GM12865 (cell line): Measurements from ENCODE around the gene CFD.
"Not testable (repeated sequence)": the region's sequence is repeated elsewhere in the genome, so short reads cannot be mapped to it uniquely, and the experiment has no call there.

ENCODE experiments used
- DNase-seq: peaks from one replicate; pipeline ENCODE4 v3.0.0; 2010; ENCODE audit warnings: low read depth
- H3K4me3 ChIP-seq: 2 replicates; pipeline ENCODE4 v1.5.1; 2011; ENCODE audit warnings: mild to moderate bottlenecking, low read depth, low read length, control low read depth
- TF ChIP-seq, protein P1 (sequence below): IDR thresholded peaks from 2 replicates; pipeline ENCODE4 v1.5.1; 2011; ENCODE audit warnings: low read length, control low read depth, low read depth, inconsistent platforms; ENCODE audit not compliant: insufficient read depth; ENCODE audit errors: missing control alignments

The CFD gene

GRCh38 chr19:889662-890295, 30.3 kb downstream of the CFD start:
- H3K4me3 ChIP-seq = no peak overlapping the region
- TF ChIP-seq, protein P1, sequence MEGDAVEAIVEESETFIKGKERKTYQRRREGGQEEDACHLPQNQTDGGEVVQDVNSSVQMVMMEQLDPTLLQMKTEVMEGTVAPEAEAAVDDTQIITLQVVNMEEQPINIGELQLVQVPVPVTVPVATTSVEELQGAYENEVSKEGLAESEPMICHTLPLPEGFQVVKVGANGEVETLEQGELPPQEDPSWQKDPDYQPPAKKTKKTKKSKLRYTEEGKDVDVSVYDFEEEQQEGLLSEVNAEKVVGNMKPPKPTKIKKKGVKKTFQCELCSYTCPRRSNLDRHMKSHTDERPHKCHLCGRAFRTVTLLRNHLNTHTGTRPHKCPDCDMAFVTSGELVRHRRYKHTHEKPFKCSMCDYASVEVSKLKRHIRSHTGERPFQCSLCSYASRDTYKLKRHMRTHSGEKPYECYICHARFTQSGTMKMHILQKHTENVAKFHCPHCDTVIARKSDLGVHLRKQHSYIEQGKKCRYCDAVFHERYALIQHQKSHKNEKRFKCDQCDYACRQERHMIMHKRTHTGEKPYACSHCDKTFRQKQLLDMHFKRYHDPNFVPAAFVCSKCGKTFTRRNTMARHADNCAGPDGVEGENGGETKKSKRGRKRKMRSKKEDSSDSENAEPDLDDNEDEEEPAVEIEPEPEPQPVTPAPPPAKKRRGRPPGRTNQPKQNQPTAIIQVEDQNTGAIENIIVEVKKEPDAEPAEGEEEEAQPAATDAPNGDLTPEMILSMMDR = no peak
- DNase-seq = no peak

DNA sequence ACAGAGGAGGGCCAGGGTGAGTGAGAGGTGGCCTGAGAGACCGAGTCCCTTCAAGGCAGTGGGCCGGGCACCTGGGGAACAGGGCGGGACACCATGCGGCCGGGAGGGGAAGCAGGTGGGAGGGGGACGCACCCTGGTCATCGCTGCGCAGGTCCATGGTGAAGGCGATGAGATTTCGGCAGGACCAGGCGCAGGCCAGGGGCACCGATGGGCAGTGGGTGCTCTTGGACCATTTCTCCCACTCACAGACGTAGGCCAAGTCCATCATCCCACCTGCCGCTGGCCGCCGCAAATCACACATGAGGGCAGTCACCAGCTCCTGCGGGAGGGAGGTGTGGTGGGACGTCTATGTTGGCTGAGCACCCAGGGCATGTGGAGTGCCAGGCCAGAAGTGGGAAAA, 31.4 kb downstream of the CFD start:
- DNase-seq = no peak
- TF ChIP-seq, protein P1 = no peak
- no peak overlapping the region for H3K4me3 ChIP-seq

GRCh38 chr19:891421-892200, 32.1 kb downstream of the CFD start:
- peak overlapping the region; percentile 95 for H3K4me3 ChIP-seq
- not testable (repeated sequence) for DNase-seq

DNA sequence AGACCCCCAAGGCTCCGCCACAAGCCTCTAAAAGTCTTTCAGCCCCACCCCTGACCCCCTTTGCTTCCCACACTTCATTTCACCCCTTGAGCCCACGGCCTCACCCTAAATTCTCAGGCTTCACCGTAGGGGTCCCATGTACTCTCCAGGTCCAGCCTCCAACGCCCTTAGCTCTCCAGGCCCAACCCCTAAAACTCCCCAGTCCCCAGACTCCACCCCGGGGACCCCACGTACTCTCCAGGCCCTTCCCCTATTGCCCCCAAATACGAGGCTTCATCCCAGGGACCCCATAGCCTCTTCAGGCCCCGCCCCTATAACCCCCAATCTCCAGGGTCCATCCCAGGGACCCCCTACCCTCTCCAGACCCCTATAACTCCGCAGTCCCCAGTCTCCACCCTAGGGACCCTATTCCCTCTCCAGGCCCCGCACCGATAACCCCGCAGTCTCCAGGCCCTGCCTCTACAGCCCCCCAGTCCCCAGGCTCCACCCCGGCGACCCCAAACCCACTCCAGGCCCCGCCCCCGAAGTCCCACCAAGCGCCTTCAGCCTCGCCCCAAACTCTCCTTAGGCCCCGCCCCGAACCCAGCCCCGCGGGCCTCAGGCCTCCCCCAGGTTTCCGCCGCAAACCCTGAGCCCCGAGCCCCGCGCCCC, 32.9 kb downstream of the CFD start:
- DNase-seq = peak; percentile 40
- H3K4me3 ChIP-seq = peak overlapping the region; percentile 95
- TF ChIP-seq, protein P1 = no peak

GRCh38 chr19:892894-893689, 33.6 kb downstream of the CFD start, which contains the start of the genes MED16 and RNU6-9:
MED16 (minus strand) TSS chr19:893187; CDS start chr19:891131, 2,056 bp downstream.
RNU6-9 (plus strand) TSS chr19:893484.
- H3K4me3 ChIP-seq = peak within 1 kb of the TSS; percentile 95
- TF ChIP-seq, protein P1 = no peak
- DNase-seq = peak; percentile 97

GRCh38 chr19:896434-896833, 37.0 kb downstream of the CFD start:
- TF ChIP-seq, protein P1 = no peak
- H3K4me3 ChIP-seq = no peak overlapping the region
- DNase-seq = no peak

GRCh38 chr19:896999-897398, 37.5 kb downstream of the CFD start:
- TF ChIP-seq, protein P1 = no peak
- H3K4me3 ChIP-seq = no peak overlapping the region
- no peak for DNase-seq
